MV-4-11 (cell line): Measurements from ENCODE around the gene ZIC1.

Source experiments
- DNase-seq: peaks from one replicate; lab custom pipeline; 2025; lab: John Stamatoyannopoulos, UW

Gene ZIC1

GRCh38 chr3:147380387-147380951, 28.7 kb upstream of the ZIC1 start:
- no peak for DNase-seq

GRCh38 chr3:147380977-147381376, 28.2 kb upstream of the ZIC1 start:
- DNase-seq: no peak

DNA sequence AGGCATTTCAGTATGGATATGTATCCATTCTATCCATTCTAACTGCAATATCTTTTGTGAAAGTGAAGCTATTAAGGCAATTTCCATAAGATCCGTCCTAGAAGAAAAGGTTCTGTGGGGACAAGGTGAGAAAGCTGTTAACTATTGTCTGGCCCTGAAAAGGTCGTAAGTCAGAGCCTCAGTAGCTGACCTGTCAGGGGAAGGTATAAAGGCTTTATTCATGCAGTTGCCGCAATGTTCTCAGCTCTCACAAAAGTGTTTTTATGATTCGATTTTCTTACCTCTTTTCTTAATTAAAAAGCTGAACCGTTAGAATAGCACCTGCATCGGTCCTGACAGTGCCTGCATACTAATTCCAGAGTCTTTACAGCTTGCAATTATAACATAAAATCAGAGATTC, 27.6 kb upstream of the ZIC1 start:
- no peak for DNase-seq

GRCh38 chr3:147383617-147384016, 25.5 kb upstream of the ZIC1 start:
- DNase-seq: no peak

GRCh38 chr3:147384210-147385058, 24.7 kb upstream of the ZIC1 start:
- DNase-seq: no peak

DNA sequence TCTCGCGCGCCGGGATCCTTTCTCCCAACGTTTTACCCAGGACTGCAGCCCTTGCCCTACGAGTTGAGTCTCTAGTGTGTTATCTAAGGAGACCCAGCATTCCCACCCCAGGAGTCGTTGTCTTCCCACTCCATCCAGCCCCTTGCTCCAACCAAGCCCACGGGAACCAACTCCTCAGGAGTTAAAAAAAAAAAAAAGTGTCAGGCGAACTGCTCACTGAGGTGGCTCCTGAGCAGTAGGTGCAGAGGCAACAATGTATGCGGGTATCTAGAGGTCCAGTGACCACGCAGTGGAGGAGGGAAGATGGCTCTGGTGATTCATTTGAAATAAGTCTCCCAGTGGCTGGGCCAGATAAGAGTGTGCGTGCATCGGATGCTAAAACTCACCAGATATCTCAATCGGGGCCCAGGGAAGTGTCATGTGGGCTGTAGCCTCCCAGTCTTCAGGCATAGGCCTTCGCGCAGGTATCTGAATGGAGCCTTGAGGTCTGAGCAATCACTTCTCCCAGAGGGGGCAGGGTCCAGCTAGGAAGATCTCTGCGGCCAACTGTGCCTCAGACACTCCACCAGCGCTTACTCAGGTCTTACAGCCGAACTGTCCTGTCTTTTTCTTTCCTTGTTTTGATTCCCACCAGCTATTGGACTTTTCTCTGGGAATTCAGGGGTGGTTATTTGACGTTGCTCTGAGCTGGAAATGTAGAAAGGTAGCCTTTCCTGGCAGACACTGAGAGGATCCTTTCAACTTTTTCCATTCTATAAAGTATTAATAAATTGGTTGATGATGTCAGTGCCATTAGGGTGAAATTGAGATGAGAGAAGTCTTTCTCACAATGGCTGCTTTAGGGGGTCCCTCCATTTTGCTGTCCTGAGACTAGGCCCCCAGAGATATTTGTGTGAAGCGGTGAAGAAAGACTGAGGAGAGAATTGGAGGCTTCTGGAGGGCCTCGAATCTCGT, 23.8 kb upstream of the ZIC1 start:
- DNase-seq: no peak

DNA sequence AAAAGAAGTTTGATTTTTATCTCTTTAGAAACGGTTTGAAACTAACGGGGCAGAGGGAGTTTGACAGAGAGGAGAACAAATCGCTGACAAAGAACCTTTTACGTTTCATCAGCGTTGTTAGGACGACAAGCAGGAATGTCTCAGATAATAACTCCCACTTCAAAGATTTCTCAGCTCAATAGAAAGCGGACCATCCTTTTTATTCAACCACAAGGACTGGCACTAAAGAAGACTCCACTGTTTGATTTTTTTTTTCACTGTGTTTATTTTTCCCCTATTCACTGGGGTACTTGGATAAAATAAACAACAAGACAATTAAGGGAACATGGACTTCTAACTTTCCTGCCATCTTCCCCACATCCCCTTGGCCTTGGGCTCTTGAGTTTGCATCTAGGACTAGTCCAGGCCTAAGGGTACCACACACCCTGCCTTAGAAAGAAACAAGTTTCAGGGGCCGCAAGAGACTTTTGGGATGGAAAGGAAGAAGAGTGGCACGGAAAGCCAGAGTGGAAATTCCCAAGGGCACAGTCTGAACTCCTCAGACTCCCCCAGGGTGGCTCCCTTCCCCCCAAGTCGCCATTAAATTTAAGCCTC, 21.8 kb upstream of the ZIC1 start:
- DNase-seq: no peak

GRCh38 chr3:147387885-147388699, 21.1 kb upstream of the ZIC1 start:
- DNase-seq: no peak

GRCh38 chr3:147388700-147389580, 20.2 kb upstream of the ZIC1 start:
- no peak for DNase-seq

- DNase-seq: no peak
Measured at GRCh38 chr3:147389717-147390116, 19.4 kb upstream of the ZIC1 start.

- no peak for DNase-seq
Measured at GRCh38 chr3:147390589-147391569, 18.3 kb upstream of the ZIC1 start.

DNA sequence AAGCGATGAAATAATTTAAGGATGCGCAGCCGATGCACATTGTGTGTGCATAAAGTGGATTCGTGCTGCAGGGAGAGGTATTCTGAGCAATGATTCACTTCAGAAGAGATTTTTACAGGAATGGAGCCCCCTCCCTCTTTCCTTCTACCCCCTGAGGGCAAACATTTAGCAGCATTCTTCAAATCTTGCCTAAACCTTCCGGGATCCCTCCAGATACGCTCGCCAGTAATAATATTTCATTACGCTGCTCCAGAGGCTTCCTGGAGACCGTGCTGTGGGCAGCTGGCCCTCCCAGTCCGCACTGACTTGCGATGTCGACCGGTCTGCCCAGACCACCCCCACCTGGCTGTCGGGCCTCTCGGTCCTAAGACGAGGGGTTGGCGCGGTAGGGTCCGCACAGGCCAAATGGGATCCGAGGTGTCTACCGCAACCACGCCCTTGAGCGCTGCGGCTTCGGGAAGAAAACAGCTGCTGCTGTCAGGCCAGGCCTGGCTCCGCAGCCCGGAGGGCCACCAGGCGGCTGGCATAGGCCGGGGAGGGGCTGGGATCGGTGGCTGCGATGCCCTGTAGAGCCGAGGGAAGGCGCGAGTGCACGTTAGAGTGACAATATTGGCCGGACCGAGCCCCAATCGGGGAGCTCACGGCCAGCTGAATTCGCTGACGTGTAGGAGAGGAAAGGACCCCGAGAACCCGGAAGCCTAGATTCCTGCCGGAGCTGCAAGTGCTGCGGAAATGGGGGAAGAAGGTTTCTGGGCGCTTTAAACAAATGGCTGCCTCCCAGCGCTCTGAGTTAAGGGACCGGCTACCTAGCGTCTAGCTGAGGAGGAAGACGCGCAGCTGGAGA, 17.2 kb upstream of the ZIC1 start:
- DNase-seq: no peak

GRCh38 chr3:147392625-147392946, 16.6 kb upstream of the ZIC1 start:
- DNase-seq: no peak

- no peak for DNase-seq
Measured at GRCh38 chr3:147393261-147393942, 15.8 kb upstream of the ZIC1 start.

GRCh38 chr3:147393943-147394883, 15.0 kb upstream of the ZIC1 start:
- DNase-seq: no peak

DNA sequence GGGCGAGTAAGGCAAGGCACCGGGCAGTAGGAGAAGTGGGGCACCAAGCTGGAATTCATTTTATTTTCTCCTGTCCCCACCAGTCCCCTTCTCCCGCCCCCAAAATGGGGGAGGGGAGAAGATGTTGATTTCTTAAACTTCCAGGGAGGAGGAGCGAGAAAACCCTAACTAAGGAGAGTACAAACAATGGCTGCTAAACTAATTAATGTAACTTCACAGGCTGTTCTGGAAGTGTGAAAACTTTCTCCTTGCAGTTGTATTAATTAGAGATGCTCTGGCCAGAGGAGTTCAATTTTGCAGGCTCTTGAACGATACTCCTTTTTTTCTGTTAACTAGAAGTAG, 14.3 kb upstream of the ZIC1 start:
- DNase-seq: no peak
